HG03045 (cell line): Measurements from ENCODE around the gene H2AZ1.
A peak's percentile ranks its signal among the peaks of the same experiment; 100 is the strongest.
"Not testable (repeated sequence)": the region's sequence is repeated elsewhere in the genome, so short reads cannot be mapped to it uniquely, and the experiment has no call there.

ENCODE experiments used
- ATAC-seq: cut with Tn5 transposase; IDR thresholded peaks from one replicate; pipeline ENCODE4 v1.9.1; 2021; ENCODE audit warnings: mild to moderate bottlenecking, moderate library complexity; ENCODE audit not compliant: unreplicated experiment

The H2AZ1 gene

GRCh38 chr4:99949999-99950912 is at the start of gene H2AZ1:
H2AZ1 (minus strand) TSS chr4:99950275; CDS start chr4:99950170, 105 bp downstream.
- peak; percentile 68 for ATAC-seq

GRCh38 chr4:99998062-99998867 is 48.2 kb upstream of the H2AZ1 start:
- ATAC-seq = no peak

GRCh38 chr4:99991741-99992140 is 41.7 kb upstream of the H2AZ1 start:
- ATAC-seq = no peak

GRCh38 chr4:99987681-99988080 is 37.6 kb upstream of the H2AZ1 start:
- no peak for ATAC-seq

DNA sequence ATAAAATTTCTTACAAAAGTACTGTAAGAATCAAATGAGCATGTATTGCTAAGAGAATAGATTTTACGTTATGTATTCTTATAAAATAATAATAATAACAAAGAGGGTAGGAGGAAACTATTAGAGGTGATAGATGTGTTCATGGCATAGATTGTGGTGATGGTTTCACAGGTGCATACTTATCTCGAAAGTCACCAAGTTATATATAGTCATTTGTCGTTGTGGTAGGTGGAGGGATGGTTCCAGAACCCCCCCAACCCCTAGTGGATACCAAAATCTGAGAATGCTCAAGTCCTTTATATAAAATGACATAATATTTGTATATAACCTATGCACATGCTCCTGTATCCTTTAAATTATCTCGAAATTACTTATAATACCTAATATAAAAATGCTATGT is 36.7 kb upstream of the H2AZ1 start:
- no peak for ATAC-seq

GRCh38 chr4:99983289-99983943 is 33.3 kb upstream of the H2AZ1 start:
- no peak for ATAC-seq

GRCh38 chr4:99979872-99980271 is 29.8 kb upstream of the H2AZ1 start:
- no peak for ATAC-seq

DNA sequence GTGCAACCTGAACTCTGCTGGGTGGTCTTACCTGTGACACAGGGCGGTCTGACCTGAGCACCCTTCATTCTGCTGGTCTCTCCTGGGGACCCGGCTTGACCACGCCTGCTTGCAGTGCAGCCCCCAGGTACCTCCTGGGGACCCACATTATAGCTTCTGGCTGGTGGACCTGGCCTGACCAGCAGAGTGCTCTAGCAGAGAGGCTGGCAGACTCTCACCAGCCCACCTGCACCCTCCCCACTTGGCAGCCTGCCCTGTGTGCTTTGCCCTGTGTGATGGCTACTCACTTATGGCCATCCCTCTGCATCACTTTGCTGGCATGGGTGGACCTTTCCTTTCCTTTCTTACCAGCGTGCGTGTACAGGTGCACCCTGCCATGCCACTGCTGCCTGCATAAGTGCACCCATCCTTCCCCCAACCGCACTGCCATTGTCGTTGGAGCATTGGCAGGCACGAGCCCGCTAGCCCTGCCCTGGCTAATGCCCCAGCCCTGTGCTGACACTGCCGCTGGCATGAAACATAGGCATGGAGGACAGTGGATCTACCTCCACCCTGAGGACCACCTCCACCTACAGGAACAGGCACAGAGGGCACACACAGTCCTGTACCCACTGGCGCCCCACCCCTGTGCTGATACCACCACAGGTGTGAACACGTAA is 21.5 kb upstream of the H2AZ1 start:
- no peak for ATAC-seq

DNA sequence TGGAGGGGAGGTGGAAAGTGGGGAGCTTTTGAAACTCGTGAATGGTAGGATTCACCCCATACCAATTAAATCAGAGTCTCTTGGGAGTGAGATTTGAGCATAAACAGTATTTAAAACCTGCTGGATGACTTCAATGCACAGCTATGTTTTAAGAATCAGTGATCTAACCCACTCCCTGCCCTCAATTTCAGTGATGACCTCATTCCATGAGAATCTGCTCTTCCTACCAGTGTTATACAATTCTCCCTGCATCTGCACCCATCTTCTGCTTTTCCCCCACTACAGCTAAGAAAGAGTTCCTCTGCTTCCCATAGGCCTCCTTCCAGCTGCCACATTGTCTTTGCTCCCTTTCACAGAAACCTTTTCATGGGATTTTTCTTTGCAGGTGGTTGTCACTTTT is 18.3 kb upstream of the H2AZ1 start:
- ATAC-seq = no peak

- ATAC-seq = no peak
These were observed 16.6 kb upstream of the H2AZ1 start for GRCh38 chr4:99966692-99967091.

DNA sequence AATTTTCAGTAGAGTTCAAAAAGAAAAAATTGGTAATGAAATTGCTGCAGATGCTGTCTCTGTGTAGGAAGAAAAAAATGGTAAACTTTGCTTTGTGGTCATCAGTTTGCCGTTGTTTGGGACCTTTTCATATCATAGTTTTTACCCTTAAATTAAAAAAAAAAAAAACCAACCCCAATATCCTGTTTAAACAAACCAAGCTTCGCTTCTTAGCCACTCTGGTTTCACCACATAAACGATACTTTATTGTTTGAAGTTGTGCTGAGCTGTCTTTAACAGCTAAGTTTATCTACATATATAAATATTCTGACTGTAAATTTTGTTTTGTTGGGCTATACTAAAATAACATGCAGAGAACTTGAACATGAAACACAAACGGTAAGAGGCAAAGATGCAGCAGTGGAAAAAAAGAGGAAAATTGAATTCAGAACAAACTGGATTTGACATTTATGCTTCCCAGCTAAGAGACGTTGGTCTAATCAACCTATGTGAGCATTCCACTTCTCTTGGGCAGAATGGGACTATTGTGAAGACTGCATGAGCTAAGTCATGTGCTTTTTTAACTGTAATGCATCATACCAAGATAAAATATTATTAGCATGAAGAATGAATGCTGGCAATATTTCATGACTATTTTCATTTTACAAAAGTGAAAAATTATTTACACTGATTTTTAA is 15.7 kb upstream of the H2AZ1 start:
- no peak for ATAC-seq

DNA sequence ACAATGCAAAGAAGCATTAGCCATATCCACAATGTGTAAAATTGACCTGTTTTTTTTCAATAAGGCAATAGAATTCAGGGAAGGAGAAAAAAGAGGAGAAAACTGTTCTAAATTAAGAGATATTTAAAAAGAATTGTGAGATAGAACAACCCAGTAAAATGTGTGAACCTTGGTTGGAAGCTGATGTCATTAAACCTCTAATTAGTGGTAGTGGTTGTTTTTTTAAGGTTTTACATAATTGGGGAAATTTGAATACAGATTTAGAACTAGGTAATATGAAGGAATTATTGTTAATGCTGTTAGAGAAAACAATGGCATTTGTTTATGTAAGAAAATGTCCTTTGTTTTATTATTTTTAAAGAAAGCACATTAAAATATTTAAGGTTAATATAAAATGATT is 15.1 kb upstream of the H2AZ1 start:
- ATAC-seq = no peak

- ATAC-seq = no peak
These were observed 11.6 kb upstream of the H2AZ1 start for GRCh38 chr4:99961711-99962110.

DNA sequence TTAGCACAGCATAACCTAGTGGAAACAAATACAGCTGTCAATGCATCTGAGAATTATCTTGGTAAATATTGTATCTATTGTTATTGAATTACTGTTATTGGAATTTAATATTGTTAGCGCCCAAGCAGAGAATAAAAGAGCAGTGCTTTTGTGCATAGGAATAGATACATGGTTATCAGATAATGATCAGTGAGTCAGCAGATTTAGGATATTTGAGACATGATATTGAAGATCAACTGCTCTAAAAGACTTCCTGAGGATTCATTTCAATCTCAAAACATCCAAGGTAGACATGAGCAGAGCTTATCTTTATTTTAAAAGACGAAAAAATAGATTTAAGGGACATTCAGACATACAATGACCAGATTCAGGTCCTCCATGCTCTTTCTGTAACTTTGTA is 10.6 kb upstream of the H2AZ1 start:
- no peak for ATAC-seq

- not testable (repeated sequence) for ATAC-seq
These were observed 8.1 kb upstream of the H2AZ1 start for GRCh38 chr4:99958207-99958606.

GRCh38 chr4:99950913-99951254 is 809 bp upstream of the H2AZ1 start:
- ATAC-seq = no peak

- peak; percentile 22 for ATAC-seq
These were observed 759 bp downstream of the H2AZ1 start for GRCh38 chr4:99949034-99949998.

GRCh38 chr4:99947608-99948007 is 2.5 kb downstream of the H2AZ1 start:
- no peak for ATAC-seq

DNA sequence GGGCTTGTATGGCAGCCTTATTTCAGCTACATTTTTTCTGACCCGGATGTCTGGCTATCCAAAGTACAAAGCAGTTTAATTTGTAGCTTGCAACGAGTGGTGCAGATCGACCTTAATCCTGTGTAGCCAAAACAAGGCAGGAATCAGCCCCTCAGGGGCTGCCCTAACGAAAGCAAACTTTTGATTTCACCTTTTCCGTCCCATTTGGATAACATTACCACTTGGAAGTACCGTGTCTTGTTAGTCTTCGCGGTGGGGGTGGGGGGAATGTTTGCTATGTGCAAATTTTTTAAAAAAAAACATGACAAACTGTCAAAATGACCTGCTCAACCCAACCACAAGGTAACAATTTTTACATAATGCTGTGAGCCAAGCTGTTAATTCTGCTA is 2.9 kb downstream of the H2AZ1 start:
- no peak for ATAC-seq
